Measurements from ENCODE around the gene MRTFA.

The MRTFA gene

DNA sequence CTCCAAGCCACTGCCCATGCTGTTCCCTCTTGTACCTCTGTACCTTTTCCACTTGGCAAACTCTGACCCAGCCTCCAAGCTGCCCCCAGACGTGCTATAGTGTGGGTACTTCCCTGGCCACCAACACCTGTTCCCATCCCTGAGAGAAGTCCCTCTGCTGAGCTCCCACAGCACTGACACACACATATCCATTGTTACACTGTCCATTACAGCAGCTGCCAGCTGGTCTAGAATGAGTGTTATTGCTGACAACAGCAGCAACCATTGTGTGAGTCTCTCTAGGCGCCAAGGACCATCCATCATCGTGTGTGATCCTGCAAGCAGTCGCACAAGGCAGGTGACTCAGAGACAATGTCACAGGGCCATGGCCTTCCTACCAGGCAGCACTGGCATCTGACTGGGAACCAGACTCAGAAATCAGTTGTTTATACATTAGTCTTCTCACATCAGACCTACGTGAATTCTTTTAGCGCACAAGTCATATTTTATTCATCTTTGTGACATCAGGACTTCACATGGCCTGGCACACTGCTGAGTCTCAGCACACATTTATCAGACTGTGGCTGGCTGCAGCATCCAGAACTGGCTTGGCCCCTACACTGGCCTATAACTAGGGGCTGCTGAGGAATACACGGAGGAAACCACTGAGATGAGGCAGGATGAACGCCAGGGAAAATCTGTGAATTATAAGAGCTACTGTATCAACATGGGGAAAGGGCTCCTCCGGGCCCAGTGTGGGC, 209.8 kb downstream of the MRTFA start:
- DNase-seq (ENCODE audit: low read depth) = no peak

DNA sequence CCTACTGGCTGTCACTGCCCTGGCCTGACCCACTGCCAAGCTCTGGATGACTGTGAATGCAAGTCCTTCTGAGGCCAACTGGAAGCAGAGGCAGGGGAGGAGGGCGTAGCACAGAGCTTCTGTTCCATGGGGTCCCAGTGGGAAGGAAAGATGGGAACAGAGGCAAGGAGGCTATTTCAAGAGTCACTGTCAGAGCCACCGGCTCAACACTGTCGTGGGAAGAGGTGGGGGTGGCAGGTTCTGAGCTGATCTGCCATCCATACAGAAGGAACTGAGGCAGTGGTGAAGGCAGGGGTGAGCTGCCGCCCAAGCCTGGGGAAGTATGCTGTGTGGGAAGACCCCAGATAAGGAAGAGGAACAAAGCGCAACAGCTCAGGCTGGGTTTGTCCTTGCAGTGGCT, 211.4 kb downstream of the MRTFA start:
- DNase-seq (ENCODE audit: low read depth) = no peak

DNA sequence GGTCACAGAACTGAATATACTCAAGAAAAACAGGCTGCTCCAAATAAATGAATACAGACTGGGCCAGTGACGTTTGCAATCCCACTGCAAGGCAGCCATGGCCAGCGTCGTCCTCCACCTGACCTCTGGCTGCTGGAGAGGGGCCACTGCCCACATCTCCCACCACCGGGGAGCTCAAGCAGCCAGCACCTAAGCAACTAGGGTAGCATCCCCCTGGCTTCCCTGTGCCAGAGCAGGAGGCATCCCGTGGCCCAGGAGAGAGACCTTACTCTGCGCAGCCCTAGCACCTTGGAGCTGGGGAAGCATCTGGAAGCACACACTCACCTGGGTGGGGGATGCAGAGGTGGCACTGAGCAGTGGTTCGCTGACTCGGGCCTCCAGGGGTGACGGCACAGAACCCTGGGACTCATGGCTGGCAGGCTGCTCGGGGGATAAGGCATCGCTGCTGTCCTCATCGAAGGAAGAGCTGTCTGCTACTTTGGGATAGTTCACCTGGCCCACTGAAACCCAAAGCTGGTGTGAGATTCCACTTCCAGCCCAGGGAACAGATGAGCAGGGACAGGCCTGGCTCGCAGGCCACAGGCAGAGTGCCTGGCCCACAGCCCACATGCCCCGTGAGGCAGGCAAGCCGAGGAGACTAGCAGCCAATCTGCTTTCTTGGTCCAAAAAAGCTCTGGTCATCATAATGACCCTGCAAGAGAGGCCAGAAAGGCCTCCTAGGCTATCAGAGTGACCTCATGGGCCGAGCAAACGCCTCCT, 212.5 kb downstream of the MRTFA start:
- DNase-seq (ENCODE audit: low read depth) = no peak

DNA sequence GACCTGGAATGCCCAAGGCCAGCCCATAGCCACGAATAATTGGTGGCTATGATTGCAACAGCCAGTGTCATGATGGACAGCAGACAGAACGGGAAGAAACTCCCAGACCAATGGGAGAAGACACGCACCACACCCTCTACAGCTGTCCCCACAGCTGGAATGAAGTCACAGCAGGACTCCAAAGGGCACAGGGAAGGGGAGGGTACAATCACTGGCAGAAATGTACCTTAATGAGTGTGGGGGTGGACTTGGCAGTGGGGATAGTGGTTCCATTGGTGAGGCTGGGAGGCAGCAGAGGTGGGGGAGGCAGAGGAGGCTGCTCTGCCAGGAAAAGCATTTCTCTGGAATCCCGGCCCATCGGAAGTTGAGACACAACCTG, 213.2 kb downstream of the MRTFA start:
- no peak for DNase-seq (ENCODE audit: low read depth)

DNA sequence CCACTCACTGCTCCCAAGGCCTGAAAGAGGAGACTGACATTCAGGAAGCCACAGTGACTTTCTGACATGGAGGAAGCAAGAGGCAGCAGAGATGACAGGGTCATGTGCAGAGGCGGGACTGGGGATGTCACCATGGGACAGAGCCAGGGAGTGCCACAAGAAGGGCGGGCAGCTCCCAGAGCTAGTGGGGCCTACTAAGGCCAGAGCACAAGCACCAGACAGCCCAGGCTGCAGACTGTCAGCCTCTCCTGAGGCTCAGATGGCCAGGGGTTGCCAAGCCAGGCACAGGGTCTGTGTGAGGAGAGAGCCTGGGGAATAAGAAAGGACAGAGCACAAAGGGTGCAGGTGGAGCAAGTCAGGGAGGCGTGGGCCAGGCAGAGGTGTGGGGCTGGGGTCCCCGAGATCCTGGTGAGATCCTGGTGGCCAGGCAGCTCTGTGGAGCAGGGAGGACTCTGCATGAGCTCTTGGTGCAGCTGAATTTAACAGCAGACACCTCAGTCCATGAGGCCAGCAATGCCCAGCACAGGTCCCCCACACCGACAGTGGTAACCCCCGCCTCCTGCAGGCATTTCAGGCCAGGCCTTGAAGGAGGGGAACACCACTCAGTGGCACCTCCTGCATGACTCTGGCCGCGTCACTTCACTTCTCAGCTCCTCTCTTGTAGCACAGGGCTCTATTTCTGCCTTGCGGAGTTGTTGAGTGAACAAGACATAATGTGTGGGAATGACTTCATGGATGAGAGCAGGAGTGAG, 213.8 kb downstream of the MRTFA start:
- DNase-seq (ENCODE audit: low read depth) = no peak

DNA sequence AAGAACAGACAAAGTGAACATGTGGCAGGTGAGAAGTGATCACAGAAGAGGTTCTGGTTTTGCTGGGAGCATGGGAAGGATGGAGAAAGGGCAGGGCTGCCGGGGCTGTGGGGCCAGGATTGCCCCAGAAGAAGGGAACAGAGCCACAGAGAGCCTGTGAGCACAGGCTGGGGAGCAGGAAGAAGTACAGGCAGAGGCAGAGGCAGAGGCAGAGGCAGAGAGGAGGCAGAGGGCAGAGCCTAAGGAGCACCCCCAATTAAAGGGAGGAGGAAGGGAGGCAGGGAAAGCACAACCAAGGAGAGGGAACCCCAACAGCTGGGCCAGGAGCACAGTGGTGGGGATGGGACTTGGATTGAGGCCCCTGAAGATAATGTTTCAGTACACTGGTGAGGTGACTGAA, 214.6 kb downstream of the MRTFA start:
- DNase-seq (ENCODE audit: low read depth) = no peak

DNA sequence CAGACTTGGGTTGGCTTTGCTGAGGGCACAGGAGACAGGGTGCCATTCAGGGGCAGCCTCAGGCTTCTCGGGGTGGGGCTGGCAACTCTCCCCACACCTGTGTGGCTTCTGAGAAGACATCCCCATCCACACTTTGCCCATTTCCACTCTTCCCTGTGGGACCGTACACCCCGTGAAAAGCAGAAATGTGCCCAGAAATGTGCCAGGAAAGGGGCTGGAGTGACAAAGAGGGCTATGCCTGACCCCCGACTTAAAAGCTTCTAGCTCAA, 215.5 kb downstream of the MRTFA start:
- no peak for DNase-seq (ENCODE audit: low read depth)

DNA sequence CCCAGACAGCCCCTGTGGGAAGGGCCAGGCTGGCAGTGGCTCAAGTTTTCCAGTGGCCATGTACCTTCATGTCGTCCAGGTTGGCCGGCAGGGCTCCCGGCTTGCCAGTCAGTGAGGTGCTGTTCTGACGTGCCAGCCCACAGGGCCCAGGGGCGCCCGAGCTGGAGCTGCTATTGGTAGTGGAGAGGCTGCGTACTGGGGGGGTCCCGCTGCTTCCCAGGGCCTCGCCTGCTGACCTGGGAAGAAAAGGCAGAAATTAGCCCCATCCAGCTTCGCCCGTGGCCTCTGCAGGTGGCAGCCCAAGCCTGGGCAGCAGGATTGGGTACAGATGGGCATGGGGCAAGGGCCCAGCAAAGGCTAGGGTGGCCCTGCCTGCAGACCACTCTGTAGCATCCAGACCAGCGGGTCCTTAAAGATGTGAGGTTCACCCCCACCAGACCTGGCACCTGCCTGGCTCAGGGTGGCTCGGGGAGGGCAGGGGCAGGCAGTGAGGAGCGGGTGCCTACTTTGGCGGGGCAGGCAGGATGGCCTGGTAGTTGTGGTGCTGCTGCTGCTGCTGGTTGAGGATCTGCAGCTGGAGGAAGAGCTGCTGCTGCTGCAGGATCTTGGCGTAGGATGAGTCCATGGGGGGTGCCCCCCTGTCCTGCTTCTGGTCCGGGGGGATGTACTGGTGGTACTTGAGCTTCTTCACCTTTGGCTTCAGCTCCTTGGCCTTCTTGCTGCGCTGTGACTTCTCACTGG, 216.0 kb downstream of the MRTFA start:
- no peak for DNase-seq (ENCODE audit: low read depth)

DNA sequence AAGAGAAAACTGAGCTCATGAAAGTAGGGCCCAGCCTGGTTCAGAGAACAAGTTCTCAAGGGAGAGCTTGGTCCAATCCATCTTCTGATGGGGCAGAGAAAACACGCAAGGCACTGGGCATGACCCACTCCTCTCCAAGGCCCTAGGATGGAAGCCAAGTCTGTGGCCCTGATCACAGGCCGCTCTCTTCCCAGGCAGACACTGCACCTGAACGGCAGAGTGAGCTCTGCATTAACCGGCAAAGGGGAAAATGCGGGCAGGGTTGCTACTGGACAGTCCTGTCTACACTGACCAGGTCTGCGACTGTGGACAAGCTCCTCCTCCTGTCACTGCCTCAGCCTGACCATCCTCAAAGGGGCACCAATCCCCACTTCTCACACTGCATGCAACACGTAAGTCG, 216.8 kb downstream of the MRTFA start:
- no peak for DNase-seq (ENCODE audit: low read depth)

DNA sequence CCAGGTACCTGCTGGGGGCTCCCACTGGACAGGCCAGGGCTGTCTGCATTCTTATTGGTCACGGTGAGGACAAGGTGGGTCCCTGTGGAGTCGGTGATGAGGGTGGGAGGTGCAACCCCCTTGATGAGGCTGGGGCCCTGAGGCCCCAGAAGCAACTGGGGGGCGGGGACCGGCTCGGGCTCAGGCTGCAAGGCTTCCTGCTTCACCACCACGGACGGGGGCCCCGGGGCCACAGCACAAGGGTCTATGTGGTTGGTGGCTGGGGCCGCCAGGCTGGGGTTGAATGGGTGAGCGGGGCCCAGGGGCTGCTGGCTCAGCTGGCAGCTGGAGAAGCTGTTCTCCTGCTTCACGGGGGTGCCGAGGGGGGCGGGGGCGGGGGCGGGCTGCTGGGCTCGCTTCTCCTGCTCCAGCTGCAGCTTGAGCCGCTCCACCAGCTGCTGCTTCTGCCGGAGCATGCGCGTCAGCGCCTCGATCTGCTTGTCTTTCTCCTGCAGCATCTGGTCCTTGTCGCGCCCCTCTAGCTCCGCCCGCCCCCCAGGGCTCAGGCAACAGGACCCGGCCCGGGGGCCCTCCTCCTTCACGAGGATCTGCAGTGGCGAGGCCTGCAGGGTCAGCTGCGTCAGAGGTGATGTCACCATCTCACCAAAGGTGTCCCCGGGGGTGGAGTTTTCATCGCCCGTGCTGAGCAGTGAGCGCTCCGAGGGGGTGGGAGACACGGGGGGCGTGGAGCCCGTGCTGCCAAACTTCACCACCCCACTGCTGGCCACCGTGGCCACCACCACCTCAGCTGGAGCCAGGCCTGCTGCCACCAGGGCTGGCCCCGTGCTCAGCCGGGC, 217.9 kb downstream of the MRTFA start:
- no peak for DNase-seq (ENCODE audit: low read depth)

DNA sequence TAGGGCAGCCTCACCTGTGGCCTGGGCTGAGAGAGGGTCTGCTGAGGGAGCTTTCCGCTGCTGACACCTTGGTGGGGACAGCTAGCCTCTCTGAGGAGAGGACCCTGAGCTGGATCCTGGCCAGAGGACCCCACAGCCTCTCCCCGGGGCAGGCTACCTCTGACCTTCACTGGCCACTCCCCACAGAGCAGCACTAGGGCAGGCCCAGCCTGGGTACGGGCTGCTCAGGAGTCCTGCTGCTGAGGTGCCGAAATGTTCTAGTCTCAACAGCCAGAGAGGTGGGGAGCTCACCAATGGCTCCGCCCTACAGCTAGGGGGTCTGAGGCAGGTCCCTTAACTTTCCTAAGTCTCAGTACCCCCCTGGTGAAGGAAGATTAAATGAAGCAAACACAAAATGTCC, 218.6 kb downstream of the MRTFA start:
- no peak for DNase-seq (ENCODE audit: low read depth)

DNA sequence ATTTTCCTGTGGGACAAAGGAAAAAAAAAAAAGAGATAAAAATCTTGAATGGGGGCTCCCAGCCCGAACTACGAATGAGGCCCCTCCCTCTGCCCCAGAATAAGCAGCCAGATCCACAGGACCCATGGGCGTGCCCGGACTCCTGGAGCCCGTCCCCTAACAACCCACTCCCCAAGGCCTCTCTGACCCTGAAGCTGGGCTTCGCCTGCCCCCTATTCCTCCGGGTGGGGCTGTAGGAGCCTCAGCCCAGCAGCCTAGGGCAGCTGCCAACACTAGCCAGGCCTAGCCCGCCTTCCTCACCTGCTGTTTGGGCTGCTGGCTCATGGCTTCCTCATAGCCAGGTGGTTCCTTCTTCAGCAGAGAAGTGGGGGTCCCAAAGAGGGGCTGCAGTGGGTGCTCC, 219.5 kb downstream of the MRTFA start:
- no peak for DNase-seq (ENCODE audit: low read depth)

DNA sequence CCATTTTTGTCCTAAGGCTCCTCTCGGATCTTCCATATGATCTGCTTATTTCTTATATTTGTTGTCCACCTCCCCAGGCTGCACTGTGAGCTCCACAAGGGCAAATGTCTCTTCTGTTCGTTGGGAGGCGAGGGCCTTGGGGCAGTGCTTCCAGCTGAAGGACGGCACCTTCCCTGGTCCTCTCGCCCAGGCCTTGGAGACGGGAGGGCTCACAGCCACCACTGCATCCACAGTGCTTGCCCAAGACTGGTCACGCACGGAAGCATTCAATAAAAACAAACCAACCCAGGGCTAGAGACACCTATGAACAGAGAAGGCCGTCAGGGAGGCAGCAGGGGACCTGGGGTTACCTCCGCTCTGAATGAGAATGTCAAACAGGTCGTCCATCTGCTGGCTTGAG, 219.9 kb downstream of the MRTFA start:
- DNase-seq (ENCODE audit: low read depth) = no peak

DNA sequence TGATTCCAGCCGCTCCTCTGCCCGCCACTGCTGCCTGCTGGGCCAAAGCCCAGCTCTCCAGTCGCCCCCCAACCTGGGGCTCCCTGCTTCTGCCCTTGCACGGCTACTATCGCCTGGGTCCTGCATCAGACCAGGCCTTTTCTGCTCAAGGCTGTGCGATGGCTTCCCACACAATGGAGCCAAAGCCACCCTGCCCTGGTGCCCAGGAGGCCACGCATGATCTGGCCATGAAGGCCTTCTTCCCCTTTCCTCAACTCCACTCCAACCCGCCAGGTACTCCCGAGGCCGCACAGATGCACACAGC, 220.3 kb downstream of the MRTFA start:
- DNase-seq (ENCODE audit: low read depth) = no peak

DNA sequence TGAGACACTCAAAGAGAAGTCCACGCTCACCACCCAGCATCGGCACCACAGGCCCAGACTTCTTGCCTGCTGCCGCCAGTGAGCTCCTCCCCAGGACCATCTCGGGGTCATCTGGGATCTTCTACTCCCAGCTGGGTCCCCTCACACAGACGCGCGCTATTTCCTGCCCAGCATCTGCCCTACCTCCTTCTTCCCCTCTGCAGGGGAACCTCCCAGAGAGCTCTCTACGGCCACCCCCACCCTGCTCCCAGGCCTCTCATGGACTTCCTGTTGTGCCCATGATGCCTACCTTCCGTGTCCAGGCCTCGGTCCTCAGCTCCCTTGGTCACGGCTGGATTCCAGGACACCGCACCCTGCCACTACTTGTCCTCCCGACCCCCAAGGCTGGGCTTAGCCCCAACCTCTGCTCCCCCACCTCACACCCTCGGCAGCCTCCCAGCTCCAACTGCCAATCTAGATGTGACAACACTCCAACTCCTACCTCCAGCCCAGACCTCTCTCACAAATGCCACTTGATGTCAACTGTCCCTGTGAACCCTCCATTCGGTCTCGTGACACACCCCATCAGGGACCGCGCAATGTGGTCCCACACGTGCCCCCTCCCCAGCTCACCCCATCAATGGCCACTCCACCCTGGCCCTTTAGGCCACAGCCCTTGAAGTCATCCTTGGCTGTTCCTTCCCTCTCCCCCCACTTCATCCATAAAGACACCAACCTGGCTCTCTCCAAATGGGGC, 220.8 kb downstream of the MRTFA start:
- no peak for DNase-seq (ENCODE audit: low read depth)

DNA sequence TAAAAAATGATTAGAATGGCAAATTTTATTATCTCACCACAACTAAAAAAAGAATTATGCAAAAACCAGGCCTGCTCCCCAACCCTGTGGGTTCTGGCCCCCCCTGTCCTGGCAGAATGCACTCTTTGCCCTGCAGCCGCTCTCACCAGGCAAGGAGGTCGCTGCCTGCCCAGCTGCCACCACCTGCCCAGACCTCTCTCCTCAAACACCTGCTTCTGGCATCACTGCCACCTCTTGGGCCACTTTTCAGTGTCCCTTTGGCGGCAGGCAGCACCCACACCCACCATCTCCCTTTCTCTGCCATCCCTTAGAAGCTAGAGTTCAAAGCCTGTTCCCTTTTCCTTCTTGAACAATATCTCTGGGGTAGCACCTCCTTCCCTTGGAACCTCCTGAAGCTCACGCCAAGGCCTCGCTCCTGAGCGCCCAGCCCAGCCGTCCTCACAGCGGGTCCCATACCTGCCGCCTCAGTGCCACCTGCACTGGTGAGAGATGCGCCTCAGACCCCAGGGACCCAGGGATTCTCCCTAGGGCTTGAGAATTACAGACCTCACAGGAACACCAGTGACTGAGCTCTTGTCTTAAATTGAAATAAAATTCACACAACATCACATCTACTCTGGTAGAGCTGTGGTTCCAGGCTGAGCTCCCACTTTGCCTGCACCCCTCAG, 221.5 kb downstream of the MRTFA start:
- DNase-seq (ENCODE audit: low read depth) = no peak

DNA sequence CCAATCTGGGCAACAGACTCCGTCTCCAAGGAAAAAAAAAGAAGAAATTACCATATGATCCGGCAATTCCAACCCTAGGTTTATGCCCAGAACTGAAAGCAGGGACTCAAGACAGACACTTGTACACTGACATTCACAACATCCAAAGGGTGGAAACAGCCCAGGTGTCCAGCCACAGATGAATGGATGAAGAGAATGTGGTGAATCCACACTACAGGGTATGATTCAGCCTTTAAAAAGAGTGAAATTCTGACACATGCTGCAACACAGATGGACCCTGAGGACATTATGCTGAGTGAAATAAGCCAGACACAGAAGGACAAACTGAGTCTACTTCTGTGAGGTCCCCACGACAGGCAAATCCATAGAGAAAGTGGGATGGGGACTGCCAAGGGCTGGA, 222.2 kb downstream of the MRTFA start:
- no peak for DNase-seq (ENCODE audit: low read depth)

DNA sequence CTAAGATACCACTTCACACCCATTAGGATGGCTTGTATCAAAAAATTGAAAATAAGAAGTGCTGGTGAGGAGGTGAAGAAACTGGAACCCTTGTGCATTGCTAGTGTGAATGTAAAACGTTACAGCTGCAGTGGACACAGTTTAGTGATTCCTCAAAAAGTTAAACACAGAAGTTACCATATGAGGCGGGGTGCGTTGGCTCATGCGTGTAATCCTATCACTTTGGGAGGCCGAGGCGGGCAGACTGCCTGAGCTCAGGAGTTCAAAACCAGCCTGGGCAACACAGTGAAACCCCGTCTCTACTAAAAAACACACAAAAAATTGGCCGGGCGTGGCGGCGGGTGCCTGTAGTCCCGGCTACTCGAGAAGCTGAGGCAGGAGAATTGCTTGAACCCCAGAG, 222.6 kb downstream of the MRTFA start:
- no peak for DNase-seq (ENCODE audit: low read depth)

DNA sequence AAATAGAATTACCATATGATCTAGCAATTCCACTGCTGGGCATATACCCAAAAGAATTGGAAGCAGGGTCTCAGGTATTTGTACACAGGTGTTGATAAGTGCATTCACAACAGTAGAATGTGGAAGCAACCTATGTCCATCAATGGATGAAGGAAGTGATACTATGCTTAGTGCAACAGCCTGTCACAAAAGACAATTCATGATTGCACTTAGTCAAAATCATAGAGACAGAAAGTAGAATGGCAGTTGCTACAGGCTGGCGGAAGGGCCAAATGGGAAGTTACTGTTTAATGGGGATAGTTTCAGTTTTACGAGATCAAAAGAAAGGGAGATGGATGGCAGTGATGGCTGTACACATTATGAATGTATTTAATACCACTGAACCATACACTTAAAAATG, 224.1 kb downstream of the MRTFA start:
- DNase-seq (ENCODE audit: low read depth) = no peak

DNA sequence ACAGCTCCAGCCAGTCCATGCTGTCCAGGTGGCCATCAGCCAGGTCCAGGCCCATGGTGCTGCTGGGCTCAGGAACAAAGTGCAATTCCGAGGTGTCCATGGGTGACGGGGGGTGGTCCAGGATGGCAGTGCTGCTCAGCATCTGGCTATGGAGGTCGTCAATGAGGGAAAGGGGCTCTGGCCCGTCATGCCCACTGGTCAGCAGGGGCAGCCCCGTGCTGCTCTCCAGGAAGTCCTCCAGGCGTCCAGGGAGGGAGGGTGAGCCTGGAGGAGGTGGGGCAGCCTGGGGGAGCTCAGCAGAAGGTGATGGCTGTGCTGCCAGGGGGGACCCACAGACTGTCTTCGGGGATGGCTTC, 225.0 kb downstream of the MRTFA start:
- no peak for DNase-seq (ENCODE audit: low read depth)
